GM23338 (cell line): ENCODE measurements around the gene FARP1. TPM values are rescaled to one million over a fixed set of nuclear protein-coding genes. Genes with fewer than 3 reads are reported as not detected.

Experiments
- ATAC-seq: fragments of 200-7000 bp; cut with Tn5 transposase; 3 replicates; pipeline ENCODE4 v1.9.1; 2020
- DNase-seq: peaks from one replicate; pipeline ENCODE4 v3.0.0-alpha.2; 2015; ENCODE audit warnings: low spot score
- H2AFZ ChIP-seq: fragments of 200-600 bp; sonication (generic); 2 replicates; pipeline ENCODE4 v1.8.0; 2016; ENCODE audit warnings: antibody characterized with exemption, mild to moderate bottlenecking, moderate library complexity
- H3F3A ChIP-seq: fragments of 200-600 bp; sonication (generic); replicated peaks from 2 replicates; pipeline ENCODE4 v1.8.0; 2017; ENCODE audit warnings: antibody characterized with exemption, mixed run types, low read depth
- H3K27ac ChIP-seq: fragments of 200-600 bp; sonication (generic); 2 replicates; pipeline ENCODE4 v1.6.1; 2016; ENCODE audit warnings: low read depth
- H3K27me3 ChIP-seq: fragments of 200-600 bp; sonication (generic); 2 replicates; pipeline ENCODE4 v1.8.0; 2016; ENCODE audit warnings: mild to moderate bottlenecking, mixed run types, moderate library complexity; ENCODE audit not compliant: insufficient read depth
- H3K36me3 ChIP-seq: fragments of 200-600 bp; sonication (generic); 2 replicates; pipeline ENCODE4 v1.8.0; 2016; ENCODE audit warnings: mild to moderate bottlenecking; ENCODE audit not compliant: insufficient read depth
- H3K4me1 ChIP-seq: fragments of 200-600 bp; sonication (generic); 2 replicates; pipeline ENCODE4 v1.8.0; 2016; ENCODE audit warnings: mild to moderate bottlenecking, moderate library complexity; ENCODE audit not compliant: insufficient read depth
- H3K4me2 ChIP-seq: fragments of 200-600 bp; sonication (generic); 2 replicates; pipeline ENCODE4 v1.7.1; 2017; ENCODE audit warnings: mixed run types
- H3K4me3 ChIP-seq: fragments of 200-600 bp; sonication (generic); 2 replicates; pipeline ENCODE4 v1.6.1; 2016; ENCODE audit warnings: mixed run types
- H3K79me2 ChIP-seq: fragments of 200-600 bp; sonication (generic); replicated peaks from 2 replicates; pipeline ENCODE4 v1.8.0; 2017; ENCODE audit warnings: mild to moderate bottlenecking; ENCODE audit not compliant: insufficient read depth
- H3K9me2 ChIP-seq: fragments of 200-600 bp; sonication (generic); 2 replicates; pipeline ENCODE4 v1.8.0; 2017; ENCODE audit not compliant: insufficient read depth
- H4K20me1 ChIP-seq: fragments of 200-600 bp; sonication (generic); replicated peaks from 2 replicates; pipeline ENCODE4 v1.8.0; 2017; ENCODE audit warnings: mild to moderate bottlenecking; ENCODE audit not compliant: insufficient read depth
- H3K27ac Mint-ChIP-seq: 2 replicates; pipeline ENCODE4 v1.8.0; 2020; ENCODE audit warnings: inconsistent platforms, mild to moderate bottlenecking, moderate library complexity, mixed read lengths
- H3K27me3 Mint-ChIP-seq: 3 replicates; pipeline ENCODE4 v1.8.0; 2022; ENCODE audit warnings: low read depth, mild to moderate bottlenecking, moderate library complexity, mixed read lengths, inconsistent platforms; ENCODE audit not compliant: insufficient read depth, poor library complexity
- H3K36me3 Mint-ChIP-seq: 3 replicates; pipeline ENCODE4 v1.8.0; 2021; ENCODE audit warnings: low read depth, mild to moderate bottlenecking, inconsistent platforms, moderate library complexity, mixed read lengths
- H3K4me1 Mint-ChIP-seq: 3 replicates; pipeline ENCODE4 v1.8.0; 2020; ENCODE audit warnings: mild to moderate bottlenecking, inconsistent platforms, mixed read lengths
- H3K4me3 Mint-ChIP-seq: 3 replicates; pipeline ENCODE4 v1.8.0; 2021; ENCODE audit warnings: moderate library complexity, mild to moderate bottlenecking, inconsistent platforms, mixed read lengths
- H3K9me3 Mint-ChIP-seq: 3 replicates; pipeline ENCODE4 v1.8.0; 2020; ENCODE audit warnings: moderate library complexity, mild to moderate bottlenecking, inconsistent platforms, mixed read lengths
- CREB1 ChIP-seq: fragments of 250-450 bp; sonication (Bioruptor Pico); IDR thresholded peaks from 2 replicates; pipeline ENCODE4 v1.5.0; 2020; ENCODE audit warnings: low read depth, mild to moderate bottlenecking, moderate library complexity
- CTCF ChIP-seq, 2 experiments: fragments of 200-600 bp in 1 of 2; sonication (generic) in 1 of 2; conservative IDR thresholded peaks; 2 replicates each; pipeline versions ENCODE4 v1.5.1 to v1.6.1; 2016 to 2017; ENCODE audit warnings: antibody characterized with exemption in 2 of 2, low read depth in 2 of 2, mild to moderate bottlenecking in 2 of 2, moderate library complexity in 1 of 2
- EZH2phosphoT487 ChIP-seq: fragments of 200-600 bp; sonication (generic); IDR thresholded peaks from one replicate; pipeline ENCODE4 v1.8.1; 2018; ENCODE audit warnings: antibody characterized with exemption; ENCODE audit not compliant: unreplicated experiment
- JUNB ChIP-seq: IDR thresholded peaks from one replicate; pipeline ENCODE4 v1.6.1; 2016; ENCODE audit warnings: antibody characterized with exemption; ENCODE audit not compliant: unreplicated experiment
- NANOG ChIP-seq: IDR thresholded peaks from 2 replicates; pipeline ENCODE4 v1.6.1; 2016; ENCODE audit warnings: antibody characterized with exemption, borderline replicate concordance
- POLR2AphosphoS5 ChIP-seq: IDR thresholded peaks from 2 replicates; pipeline ENCODE4 v1.6.1; 2016; ENCODE audit warnings: antibody characterized with exemption, low read depth
- STAT1 ChIP-seq: IDR thresholded peaks from one replicate; pipeline ENCODE4 v1.6.1; 2016; ENCODE audit warnings: antibody characterized with exemption; ENCODE audit not compliant: unreplicated experiment
- ZNF114 ChIP-seq: fragments of 250-450 bp; sonication (Bioruptor Pico); IDR thresholded peaks from 2 replicates; pipeline ENCODE4 v1.5.0; 2020; ENCODE audit warnings: mild to moderate bottlenecking, moderate library complexity
- ZNF331 ChIP-seq: fragments of 250-450 bp; sonication (Bioruptor Pico); IDR thresholded peaks from 2 replicates; pipeline ENCODE4 v1.5.0; 2020; ENCODE audit warnings: low read depth, mild to moderate bottlenecking, moderate library complexity
- ZNF462 ChIP-seq: fragments of 250-450 bp; sonication (Bioruptor Pico); IDR thresholded peaks from 2 replicates; pipeline ENCODE4 v1.5.0; 2020; ENCODE audit warnings: mild to moderate bottlenecking, moderate library complexity
- polyA plus RNA-seq: library from polyadenylated mRNA; unstranded; fragments of >200 nt; fragmentation: Nextera tagmentation; extraction: Ambion mirVana; gene quantifications from 2 replicates; pipeline ENCODE4 v1.2.1, GENCODE V29; 2016
- total RNA-seq: library from RNA; depleted of rRNA; stranded (reverse); fragments of >200 nt; shearing (Covaris generic); gene quantifications from 2 replicates; pipeline ENCODE4 v1.2.3, GENCODE V29; 2014

The FARP1 gene
- total and polyA plus RNA-seq, 2 experiments from 2014 or later: 53.6 to 82.5 TPM

GRCh38 chr13:98405107-98405571, 262.2 kb downstream of the FARP1 start:
- Mint-ChIP-seq H3K27me3 (peaks cover 2% of the 10 kb centered on the region), H3K27ac (no peak overlapping the region), H3K9me3 (no peaks in the 10 kb centered on the region), H3K4me1 (peaks cover 13% of the 10 kb centered on the region), H3K4me3 (no peak overlapping the region), H3K36me3 (peaks cover 3% of the 10 kb centered on the region; the same call in 2 of the 3 replicates)
- no peaks in the 10 kb centered on the region for H3K9me2 ChIP-seq
- H4K20me1 ChIP-seq: no peaks in the 10 kb centered on the region
- peak; percentile 93 for ATAC-seq
- H3K79me2 ChIP-seq: no peaks in the 10 kb centered on the region
- no peak overlapping the region for H3K4me3 ChIP-seq
- no peaks in the 10 kb centered on the region for H3F3A ChIP-seq
- peak; percentile 83 for DNase-seq
- peaks cover 5% of the 10 kb centered on the region; the same call in 1 of the 2 replicates for H3K4me1 ChIP-seq
- no peaks in the 10 kb centered on the region for H3K27me3 ChIP-seq
- no peak overlapping the region; the same call in 1 of the 2 replicates for H3K27ac ChIP-seq
- H3K36me3 ChIP-seq: no peaks in the 10 kb centered on the region
- no peak overlapping the region for H3K4me2 ChIP-seq
- TF ChIP-seq JUNB: no peak
- TF ChIP-seq CTCF (conservative IDR thresholded peaks at IDR 0.05; ENCODE audit: low read depth in 2 of 2): peak in 1 of 2 experiments; percentile 26; a peak in 3 of 4 replicates
- no peak for TF ChIP-seq EZH2phosphoT487
- no peak for TF ChIP-seq ZNF114 (CRISPR knock-in tag)
- H2AFZ ChIP-seq: no peak overlapping the region

GRCh38 chr13:98405690-98406344, 262.9 kb downstream of the FARP1 start:
- DNase-seq: no peak
- H2AFZ ChIP-seq: no peak overlapping the region
- no peak overlapping the region for H3K4me3 ChIP-seq
- no peak for ATAC-seq
- no peak overlapping the region for H3K27ac Mint-ChIP-seq
- peaks cover 5% of the 10 kb centered on the region; the same call in 1 of the 2 replicates for H3K4me1 ChIP-seq
- no peaks in the 10 kb centered on the region for H4K20me1 ChIP-seq
- no peak overlapping the region for H3K27ac ChIP-seq
- peaks cover 2% of the 10 kb centered on the region for H3K27me3 Mint-ChIP-seq
- peaks cover 13% of the 10 kb centered on the region for H3K4me1 Mint-ChIP-seq
- no peaks in the 10 kb centered on the region for H3K9me3 Mint-ChIP-seq
- no peak overlapping the region for H3K4me3 Mint-ChIP-seq
- H3K79me2 ChIP-seq: no peaks in the 10 kb centered on the region
- H3F3A ChIP-seq: no peaks in the 10 kb centered on the region
- no peaks in the 10 kb centered on the region for H3K27me3 ChIP-seq
- H3K9me2 ChIP-seq: no peaks in the 10 kb centered on the region
- H3K36me3 Mint-ChIP-seq: peaks cover 3% of the 10 kb centered on the region; the same call in 2 of the 3 replicates
- no peaks in the 10 kb centered on the region for H3K36me3 ChIP-seq
- no peak overlapping the region for H3K4me2 ChIP-seq
- TF ChIP-seq ZNF331 (CRISPR knock-in tag) (no peak), ZNF462 (CRISPR knock-in tag) (no peak), ZNF114 (CRISPR knock-in tag) (no peak), CREB1 (CRISPR knock-in tag) (no peak), NANOG (no peak), STAT1 (no peak), EZH2phosphoT487 (no peak), JUNB (no peak), POLR2AphosphoS5 (no peak), CTCF (conservative IDR thresholded peaks at IDR 0.05; ENCODE audit: low read depth in 2 of 2) (no peak)
